ENCODE data around the gene OR52I2.

DNA sequence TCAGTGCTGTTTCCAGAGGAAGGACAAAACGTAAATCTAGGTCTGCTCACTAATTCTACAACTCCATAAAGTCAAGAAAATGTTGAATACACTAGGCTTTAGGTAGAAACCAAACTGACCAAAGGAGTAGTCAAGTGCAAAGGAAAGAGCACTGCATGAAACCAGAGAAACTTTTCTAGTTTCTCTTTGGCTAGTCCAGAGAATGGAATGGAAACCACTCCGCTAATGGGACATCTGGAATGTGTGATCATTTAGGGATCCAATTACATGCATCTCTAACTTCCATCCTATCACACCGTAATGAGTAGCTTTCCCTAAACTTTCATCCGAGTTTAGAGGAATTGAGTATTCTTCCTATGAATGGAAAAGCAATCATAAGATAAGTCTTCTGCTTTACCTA lies 34.1 kb upstream of the OR52I2 start:
- TF ChIP-seq GATA2 (IDR thresholded peaks at IDR 0.05; ENCODE audit: low read depth, low read length) (no peak), GATA3 (IDR thresholded peaks at IDR 0.05; ENCODE audit: low read depth, low read length) (no peak)
